ENCODE results near the gene UGCG.

- TF ChIP-seq TBP (IDR thresholded peaks at IDR 0.05; ENCODE audit: low read depth, low read length) = no peak
- TF ChIP-seq JUN (IDR thresholded peaks at IDR 0.05; ENCODE audit: low read depth, low read length) = no peak
- TF ChIP-seq CTCF (IDR thresholded peaks at IDR 0.05; ENCODE audit: control extremely low read depth in 1 of 3, insufficient read depth in 1 of 3, low read depth in 1 of 3, low read length in 3 of 3) = no peak
- no peak for TF ChIP-seq RFX5 (IDR thresholded peaks at IDR 0.05; ENCODE audit: borderline replicate concordance, low read depth, low read length)
- TF ChIP-seq MAX (IDR thresholded peaks at IDR 0.05) = no peak
- TF ChIP-seq POLR2A (IDR thresholded peaks at IDR 0.05; ENCODE audit: control extremely low read depth in 1 of 2, low read depth in 2 of 2, low read length in 2 of 2) = no peak
These were observed 23.9 kb downstream of the UGCG start for GRCh38 chr9:111920531-111920930.

Measured in H1 (cell line).